Measurements from ENCODE around the gene PCARE.
"Not testable (repeated sequence)": the region's sequence is repeated elsewhere in the genome, so short reads cannot be mapped to it uniquely, and the experiment has no call there.

PCARE gene

DNA sequence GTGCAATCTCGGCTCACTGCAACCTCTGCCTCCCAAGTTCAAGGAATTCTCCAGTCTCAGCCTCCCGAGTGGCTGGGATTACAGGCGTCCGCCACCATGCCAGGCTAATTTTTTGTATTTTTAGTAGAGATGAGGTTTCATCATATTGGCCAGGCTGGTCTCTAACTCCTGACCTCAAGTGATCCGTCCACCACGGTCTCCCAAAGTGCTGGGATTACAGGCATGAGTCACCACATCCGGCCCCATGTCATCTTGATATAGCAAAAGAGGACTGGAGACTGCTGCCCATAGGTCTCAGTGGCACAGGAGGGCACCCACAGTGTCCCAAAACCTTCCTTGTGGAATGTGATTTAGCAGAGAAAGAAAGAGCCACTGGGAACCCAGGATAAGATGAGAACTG lies 16.0 kb upstream of the PCARE start:
- not testable (repeated sequence) for DNase-seq

DNA sequence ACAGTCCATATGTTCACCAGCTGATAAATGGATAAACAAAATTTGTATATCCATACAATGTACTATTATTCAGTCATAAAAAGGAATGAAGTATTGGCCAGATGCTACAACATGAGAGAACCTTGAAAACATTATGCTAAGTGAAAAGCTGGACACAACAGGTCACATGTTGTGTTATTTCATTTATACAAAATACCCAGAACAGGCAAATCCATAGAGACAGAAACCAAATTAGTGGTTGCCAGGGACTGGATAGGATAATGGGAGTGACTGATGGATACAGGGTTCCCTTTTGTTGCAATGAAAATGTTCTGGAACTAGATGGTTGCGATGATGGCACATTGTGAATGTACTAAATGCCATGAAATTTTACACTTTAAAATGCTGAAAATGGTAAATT lies 10.2 kb upstream of the PCARE start:
- DNase-seq = no peak

GRCh38 chr2:29082804-29083495 lies 8.6 kb upstream of the PCARE start:
- no peak for DNase-seq

- no peak for DNase-seq
Observed at GRCh38 chr2:29080886-29081743, 6.8 kb upstream of the PCARE start.

DNA sequence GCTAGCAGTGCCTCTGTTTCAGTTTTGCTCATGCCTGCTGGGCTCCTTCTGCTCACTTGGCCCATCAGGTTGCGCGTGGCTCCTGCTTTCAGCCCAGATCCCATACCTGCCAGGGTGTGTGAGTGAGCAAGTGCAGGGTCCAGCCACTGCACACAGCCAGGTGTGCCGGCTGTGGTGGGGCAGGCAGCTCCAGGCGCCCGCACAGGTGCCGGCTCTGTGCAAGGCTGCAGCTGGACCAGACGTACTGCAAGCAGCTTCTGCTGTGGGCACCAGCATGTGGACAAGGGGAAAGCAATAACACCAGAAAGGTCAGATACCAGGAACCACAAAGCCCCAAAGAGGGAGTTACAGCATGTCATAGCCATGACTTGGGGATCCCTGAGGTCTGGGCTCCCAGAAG lies 5.6 kb upstream of the PCARE start:
- no peak for DNase-seq

- DNase-seq = no peak
Observed at GRCh38 chr2:29075894-29076705, 1.8 kb upstream of the PCARE start.

GRCh38 chr2:29073933-29074332 lies 390 bp downstream of the PCARE start:
- DNase-seq = no peak

- no peak for DNase-seq
Observed at GRCh38 chr2:29072971-29073725, 1.2 kb downstream of the PCARE start.

DNA sequence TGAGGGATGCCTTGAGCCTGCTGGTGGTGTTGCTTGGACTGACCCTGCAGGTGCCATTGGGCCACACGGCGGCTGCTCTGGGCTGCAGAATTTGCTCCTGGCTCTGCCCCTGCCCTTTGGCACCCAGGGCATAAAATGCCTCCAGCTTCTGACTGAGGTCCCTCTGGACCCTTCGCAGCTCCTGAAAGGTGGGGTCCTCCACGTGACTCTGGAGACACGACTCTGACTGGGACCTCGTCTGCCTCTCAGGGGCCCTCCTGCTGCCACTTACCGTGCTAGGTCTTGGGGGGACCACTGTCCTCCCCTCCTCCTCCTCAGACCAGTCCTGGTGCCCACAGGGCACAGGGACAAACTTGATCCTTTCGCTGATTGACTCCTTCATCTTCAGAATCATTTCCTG lies 2.1 kb downstream of the PCARE start:
- DNase-seq = no peak

DNA sequence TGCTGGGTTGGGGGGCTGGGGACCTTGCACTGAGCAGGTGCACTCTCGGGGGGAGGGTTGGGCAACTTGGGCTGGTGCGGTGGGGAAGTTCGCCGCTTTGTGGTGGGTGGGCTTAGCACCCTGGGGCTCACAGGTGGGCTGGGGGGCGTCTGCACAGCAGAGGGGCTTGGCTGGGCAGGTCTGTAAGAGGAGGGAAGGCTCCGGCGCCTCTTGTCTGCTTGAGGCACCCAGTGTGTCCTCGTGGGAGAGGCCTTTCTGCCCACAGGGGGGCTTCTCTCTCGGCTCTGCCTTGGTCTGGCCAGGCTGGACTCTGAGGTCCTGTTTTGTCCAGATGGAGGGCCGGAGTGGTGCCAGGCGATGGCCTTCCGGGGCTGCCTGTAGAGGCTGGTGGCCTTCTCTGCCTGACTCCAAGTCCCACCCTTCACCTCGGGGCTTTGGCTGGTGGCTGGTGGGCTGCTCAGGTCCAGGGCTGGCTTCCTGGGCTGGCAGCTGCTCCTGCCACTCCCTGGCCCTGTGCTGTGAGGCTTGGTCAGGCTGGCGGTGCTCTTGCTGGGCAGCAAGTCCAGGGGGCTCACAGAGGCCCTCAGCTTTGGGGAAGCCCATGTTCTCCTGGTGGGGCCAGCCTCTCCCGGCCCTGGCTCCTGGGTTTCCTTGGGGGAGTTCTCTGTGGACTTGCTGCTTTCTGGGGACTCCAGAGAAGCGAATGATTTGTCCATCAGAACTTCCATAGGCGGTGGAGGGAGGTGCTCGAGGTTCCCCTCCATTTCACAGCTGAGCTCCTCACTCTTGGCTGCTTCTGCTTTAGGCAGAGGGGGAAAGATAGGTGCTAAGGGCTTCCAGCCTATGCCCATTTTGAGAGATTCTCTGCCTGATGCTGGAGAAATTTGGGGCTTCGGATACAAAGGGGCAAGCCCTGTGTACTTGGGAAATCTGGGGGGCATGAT lies 3.0 kb downstream of the PCARE start:
- no peak for DNase-seq

- DNase-seq = no peak
Observed at GRCh38 chr2:29070526-29070925, 3.8 kb downstream of the PCARE start.

DNA sequence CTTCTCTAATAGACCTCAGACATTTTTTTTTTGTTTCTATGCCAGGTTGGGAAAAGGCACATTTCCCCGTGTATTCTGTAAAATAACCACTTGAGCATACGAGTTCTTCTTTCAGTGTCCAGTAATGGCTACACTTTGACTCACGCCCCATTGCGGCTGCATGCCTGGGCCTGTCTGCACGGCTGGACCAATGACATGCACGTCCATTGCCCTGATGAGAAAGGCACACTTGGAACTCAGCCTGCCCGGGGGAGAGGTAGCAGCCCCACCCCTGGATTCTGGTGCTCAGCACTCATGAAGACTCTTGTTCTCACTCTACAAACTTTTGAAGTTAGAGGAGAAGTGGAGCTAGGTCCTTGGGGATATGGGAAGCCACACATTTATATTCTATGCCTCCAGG lies 5.8 kb downstream of the PCARE start:
- no peak for DNase-seq

GRCh38 chr2:29066997-29067605 lies 7.2 kb downstream of the PCARE start:
- no peak for DNase-seq

- DNase-seq = no peak
Observed at GRCh38 chr2:29066271-29066860, 8.0 kb downstream of the PCARE start.

DNA sequence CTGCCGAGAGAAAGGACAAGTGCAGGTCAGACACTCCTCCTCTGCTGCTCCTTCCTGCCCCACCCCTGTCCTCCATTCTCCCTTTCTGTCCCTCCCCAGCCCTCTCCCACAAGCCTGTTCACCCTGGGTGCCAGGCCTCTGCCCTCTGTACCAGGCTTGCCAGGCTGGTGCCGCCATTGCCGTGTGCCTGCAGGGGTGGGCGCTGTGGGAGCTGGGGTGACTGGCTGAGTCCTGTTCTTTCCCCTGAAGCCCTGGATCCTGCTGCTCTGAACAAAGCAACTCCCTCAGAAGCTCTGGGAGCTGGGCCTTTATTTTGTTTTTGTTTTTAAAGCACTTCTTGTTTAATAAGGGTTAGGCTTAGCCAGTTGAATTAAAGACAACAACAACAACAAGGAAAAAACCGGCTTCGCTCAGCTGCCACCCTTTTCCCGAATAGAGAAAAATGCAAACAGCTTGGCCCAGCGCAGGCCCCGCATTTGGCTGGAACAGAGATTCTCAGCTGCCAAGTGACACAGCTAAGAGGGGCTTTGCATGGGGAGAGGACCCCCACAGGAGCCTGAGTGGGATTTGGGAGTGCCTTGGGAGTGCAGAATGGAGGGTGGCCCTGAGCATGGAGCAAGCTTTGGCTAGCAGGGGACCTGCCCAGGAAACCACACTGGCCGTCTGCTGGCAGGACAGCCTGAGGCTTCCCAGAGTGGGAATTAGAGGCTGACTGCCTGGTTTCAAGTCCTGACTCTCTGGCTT lies 9.1 kb downstream of the PCARE start:
- no peak for DNase-seq

GRCh38 chr2:29064746-29065067 lies 9.6 kb downstream of the PCARE start:
- no peak for DNase-seq

DNA sequence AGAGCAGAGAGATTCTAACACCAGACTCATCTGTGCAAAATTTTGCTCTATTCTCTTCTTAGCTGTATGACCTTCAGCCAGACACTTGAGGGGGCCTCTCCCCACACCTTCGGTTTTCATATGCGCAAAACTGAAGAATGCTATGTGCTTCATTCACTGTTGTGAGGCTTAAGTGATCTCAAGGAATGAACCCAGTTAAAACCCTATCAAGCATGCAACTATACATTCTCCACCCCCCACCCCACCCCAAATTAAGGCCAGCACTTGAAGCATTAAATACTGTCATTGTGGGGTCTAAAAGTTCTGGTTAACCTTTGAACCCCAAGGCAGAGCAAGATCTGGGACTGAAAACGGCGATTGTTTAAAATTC lies 10.0 kb downstream of the PCARE start:
- no peak for DNase-seq

GRCh38 chr2:29063646-29064345 lies 10.5 kb downstream of the PCARE start:
- DNase-seq = no peak

GRCh38 chr2:29063056-29063455 lies 11.3 kb downstream of the PCARE start:
- DNase-seq = no peak

GRCh38 chr2:29062371-29062770 lies 12.0 kb downstream of the PCARE start:
- no peak for DNase-seq
